ENCODE results near the gene RSPH9.

- TF ChIP-seq CTCF (conservative IDR thresholded peaks at IDR 0.05; ENCODE audit: low read depth, low read length) (no peak), EZH2 (IDR thresholded peaks at IDR 0.05; ENCODE audit: low read length, unreplicated experiment) (no peak), EZH2phosphoT487 (IDR thresholded peaks at IDR 0.05; ENCODE audit: borderline replicate concordance, low read length) (no peak)
Measured at GRCh38 chr6:43658161-43658560, 13.3 kb downstream of the RSPH9 start.

All from PC-3 (cell line).